ENCODE data around the gene KCNK3. TPM values are rescaled to one million over a fixed set of nuclear protein-coding genes. Genes with fewer than 3 reads are reported as not detected.
A peak's percentile ranks its signal among the peaks of the same experiment; 100 is the strongest.

KCNK3 gene
- total RNA-seq, 1 donor from 2014 or later: 4.1 TPM

DNA sequence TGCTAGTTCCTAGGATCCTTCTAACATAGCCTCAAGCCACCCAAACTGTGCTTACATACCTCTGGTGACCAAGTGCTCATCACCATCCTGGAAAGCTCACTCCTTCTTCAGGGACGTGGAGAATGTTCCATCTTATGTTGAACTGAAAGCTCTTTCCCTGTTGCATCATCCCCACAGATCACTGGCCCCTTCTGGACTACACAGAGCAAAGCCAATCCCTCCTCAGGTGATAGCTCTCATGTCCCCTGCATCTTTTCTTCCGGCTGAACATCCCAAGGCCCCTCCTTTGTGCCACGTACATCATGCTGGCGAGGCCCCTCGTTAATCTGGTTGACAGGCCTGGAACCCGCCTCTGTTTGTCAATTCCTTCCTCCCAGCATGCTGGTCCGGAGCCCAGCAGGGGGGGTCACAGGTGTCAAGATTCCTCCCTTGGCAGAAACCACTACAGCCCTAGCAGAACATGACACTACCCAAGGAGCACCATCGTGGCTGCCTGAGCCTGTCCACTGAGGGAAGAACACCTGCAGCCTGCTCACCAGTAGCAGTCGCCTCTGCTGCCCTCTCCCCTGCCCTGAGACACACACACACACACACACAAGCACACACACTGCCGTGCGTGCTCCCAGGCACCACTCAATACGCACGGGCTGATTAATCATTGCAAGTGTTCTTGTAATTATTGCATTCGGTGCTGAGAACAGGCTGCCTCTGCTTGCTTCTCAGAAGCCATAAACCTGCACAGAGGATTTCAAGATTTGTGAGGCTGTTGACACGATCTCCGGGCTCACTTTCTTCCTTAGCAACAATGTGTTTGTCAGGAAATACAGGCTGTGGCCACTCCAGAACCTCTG, 6.3 kb upstream of the KCNK3 start:
- DNase-seq (ENCODE audit: low spot score in 2 of 2): no peak
- FAIRE-seq: no peak

DNA sequence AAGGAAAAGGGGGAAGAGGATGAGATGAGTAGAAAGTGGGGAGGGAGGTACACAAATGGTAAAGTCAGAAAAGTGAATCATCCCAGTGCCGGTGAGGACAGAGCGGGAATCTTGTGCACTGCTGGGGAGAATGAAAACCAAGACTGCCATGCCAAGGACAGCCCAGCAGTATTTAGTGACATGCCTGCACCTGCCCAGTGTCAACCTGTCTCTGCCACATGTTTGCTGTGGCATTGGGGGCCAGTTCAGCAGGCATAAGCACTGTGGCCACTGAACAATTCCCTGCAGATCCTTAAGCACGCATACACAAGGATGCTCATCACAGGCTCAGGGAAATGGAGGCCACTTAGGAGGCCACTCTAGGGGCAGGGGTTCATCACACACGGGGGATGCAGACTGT, 5.2 kb upstream of the KCNK3 start:
- DNase-seq (ENCODE audit: low spot score in 2 of 2) (no peak), FAIRE-seq (no peak)

GRCh38 chr2:26687801-26688200, 4.7 kb upstream of the KCNK3 start:
- DNase-seq (ENCODE audit: low spot score in 2 of 2): no peak
- FAIRE-seq: no peak

DNA sequence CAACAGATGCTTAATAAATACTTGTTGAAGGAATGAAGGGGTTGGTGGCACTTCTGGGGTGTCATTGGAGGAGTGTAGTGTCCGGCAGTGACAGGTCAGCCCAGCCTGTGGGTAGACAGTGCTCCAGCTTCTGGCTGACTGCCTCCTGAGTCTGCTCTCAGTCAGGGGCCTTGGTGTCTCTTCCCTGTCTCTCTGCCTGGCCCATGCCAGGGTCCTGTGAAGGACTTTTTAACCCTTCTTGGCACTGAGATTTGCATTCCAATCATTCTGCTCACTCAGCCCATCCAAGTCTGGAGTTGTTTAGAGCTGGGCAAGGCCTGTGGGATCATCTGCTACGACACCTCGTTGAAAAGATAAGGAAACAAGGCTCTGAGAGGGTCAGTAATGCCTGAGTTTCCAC, 1.4 kb upstream of the KCNK3 start:
- FAIRE-seq: no peak

DNA sequence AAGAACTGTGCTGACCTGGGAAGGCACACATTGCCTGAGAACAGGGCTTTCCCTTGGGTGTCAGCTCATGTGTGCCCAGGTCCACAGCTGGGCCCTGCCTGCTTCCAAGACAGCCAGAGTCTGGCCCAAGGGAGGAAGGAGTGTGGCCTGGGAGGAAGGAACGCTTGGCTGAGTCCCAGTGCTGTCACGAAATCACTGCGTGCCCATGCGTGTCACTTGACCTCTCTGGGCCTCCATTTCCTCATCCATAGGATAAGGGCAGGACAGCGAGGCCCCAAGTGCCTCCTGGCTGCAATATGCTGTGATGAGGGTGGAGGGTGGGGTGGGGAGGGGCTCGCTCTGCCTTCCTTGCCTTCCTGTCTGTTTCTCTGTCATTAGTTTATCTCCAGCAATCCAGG, 642 bp upstream of the KCNK3 start:
- DNase-seq (ENCODE audit: low spot score in 2 of 2) (no peak), FAIRE-seq (no peak)

More for the DNA sequence above, 1.4 kb upstream of the KCNK3 start:
- no peak for DNase-seq (ENCODE audit: low spot score in 2 of 2)

GRCh38 chr2:26692897-26693849, 651 bp downstream of the KCNK3 start:
- FAIRE-seq (no peak), DNase-seq (ENCODE audit: low spot score in 2 of 2) (peak in 1 of 2 donors; percentile 38)

- FAIRE-seq: no peak
Measured at GRCh38 chr2:26694001-26694400, 1.5 kb downstream of the KCNK3 start.

GRCh38 chr2:26696351-26696816, 3.9 kb downstream of the KCNK3 start:
- no peak for FAIRE-seq
- DNase-seq (ENCODE audit: low spot score in 2 of 2): no peak

More at GRCh38 chr2:26694001-26694400, 1.5 kb downstream of the KCNK3 start:
- no peak for DNase-seq (ENCODE audit: low spot score in 2 of 2)

DNA sequence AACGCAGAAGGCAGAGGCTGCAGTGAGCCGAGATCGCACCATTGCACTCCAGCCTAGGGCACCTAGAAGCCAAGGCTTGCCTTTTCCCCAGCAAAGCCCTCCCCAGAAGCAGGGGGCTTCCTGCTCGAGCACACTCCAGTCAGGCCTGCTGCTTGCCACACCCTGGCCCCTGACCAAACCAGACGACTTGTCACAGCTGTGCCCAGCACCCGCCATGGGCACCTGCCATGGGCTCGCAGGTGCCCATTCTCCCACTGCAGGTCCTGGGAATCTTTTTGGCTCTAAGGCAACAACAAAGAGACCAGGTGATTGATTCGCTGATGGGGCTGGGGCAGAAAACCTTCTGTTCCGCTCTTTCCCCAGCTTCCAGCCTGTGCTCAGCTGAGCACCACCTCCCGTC, 4.9 kb downstream of the KCNK3 start:
- DNase-seq (ENCODE audit: low spot score in 2 of 2): no peak
- no peak for FAIRE-seq

DNA sequence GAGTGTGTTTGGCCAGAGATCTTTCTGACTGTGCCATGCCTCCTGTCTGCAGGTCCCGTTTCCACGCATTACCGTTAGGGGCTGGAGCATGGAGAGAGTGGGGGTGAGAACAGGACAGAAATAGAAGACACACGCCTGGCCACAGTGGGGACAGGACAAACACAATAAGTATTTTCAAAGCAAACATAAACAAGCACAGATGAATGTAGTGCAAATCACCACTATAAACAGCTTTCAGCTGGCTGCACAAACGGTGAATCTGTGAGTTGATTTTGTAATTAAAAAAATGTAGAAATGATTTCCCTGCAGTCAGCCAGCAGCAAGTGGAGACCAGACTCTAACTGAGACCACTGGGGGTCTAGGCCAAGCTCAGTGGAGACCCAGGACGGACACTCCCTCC, 6.8 kb downstream of the KCNK3 start:
- FAIRE-seq: no peak
- DNase-seq (ENCODE audit: low spot score in 2 of 2): no peak

DNA sequence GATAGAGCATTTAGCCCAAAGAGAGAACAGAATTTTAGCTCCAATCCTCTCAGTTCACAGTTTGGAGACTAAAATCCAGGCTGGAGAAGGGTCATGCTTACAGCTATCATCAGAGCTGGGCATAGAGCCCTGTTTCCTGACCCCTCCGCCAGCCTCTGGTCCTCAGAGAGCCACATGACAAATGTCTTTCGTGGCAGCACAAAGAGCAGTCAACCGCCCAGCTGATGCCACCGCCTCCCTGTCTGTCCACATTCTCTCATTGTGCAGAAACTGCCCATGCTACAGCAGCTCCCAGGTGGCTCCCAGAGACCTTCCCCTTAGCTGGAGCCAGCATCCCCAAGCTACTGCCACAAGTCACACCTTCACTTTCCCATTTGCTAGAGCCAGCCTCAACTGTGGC, 7.6 kb downstream of the KCNK3 start:
- FAIRE-seq (no peak), DNase-seq (ENCODE audit: low spot score in 2 of 2) (no peak)

- no peak for DNase-seq (ENCODE audit: low spot score in 2 of 2)
Measured at GRCh38 chr2:26701596-26701995, 9.1 kb downstream of the KCNK3 start.

DNA sequence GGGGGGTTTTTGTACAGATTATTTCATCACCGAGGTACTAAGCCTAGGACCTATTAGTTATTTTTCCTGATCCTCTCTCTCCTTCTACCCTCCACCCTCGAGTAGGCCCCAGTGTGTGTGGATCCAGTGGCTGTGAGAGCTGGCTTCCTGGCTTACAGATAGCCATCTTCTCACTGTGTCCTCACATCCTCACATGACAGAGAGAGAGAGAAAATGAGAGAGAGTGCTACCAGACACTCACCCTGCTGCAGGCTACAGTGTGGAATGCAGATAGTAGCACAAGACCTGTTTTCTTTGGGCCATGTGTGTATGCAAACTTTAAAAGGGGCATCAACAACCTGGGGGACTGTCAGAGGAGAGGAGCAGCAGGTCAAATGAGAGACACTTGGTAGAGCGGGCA, 9.5 kb downstream of the KCNK3 start:
- no peak for FAIRE-seq
- no peak for DNase-seq (ENCODE audit: low spot score in 2 of 2)

More at GRCh38 chr2:26701596-26701995, 9.1 kb downstream of the KCNK3 start:
- no peak for FAIRE-seq

DNA sequence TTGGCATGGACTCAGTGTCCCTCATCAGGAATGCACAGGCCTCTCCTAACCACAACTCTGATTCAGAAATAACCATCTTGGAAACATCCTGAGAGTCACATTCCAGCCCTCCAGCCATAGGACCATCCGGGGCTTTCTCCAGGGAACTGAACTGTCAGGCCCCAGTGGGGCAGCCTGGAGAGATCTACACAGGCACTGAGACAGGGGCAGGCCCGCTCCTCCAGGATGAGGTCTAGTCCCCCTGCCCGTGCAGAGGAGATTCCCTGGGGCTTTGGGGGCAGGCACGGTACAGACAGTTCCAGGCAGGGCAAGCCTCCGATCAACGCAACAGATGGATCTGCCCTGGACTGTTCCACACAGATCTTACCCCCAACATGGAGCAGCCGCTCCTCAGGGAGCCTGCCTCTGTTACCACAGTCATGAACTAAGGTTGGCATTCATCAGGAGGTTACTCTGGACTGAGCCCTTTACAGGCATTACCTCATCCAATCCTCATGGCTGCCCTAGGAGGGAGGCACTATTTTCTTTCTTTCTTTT, 12.0 kb downstream of the KCNK3 start:
- FAIRE-seq: no peak
- no peak for DNase-seq (ENCODE audit: low spot score in 2 of 2)

DNA sequence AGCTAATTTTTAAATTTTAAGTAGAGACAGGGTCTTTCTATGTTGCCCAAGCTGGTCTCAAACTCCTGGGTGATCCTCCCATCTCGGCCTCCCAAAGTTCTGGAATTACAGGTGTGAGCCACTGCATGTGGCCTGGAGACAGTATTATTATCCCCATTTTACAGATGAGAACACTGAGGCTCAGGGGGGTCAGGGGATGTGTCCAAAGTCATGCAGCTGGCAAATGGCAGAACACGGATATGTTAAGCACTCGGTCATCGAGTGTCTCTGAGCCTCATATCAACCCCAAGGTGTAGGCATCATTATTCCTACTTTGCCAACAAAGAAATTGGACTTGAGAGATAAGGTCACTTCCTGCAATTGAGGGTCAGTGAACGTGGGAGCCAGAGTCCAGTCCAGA, 12.6 kb downstream of the KCNK3 start:
- no peak for FAIRE-seq

GRCh38 chr2:26706093-26706492, 13.6 kb downstream of the KCNK3 start:
- DNase-seq (ENCODE audit: low spot score in 2 of 2) (no peak), FAIRE-seq (no peak)

More for the DNA sequence above, 12.6 kb downstream of the KCNK3 start:
- no peak for DNase-seq (ENCODE audit: low spot score in 2 of 2)

- FAIRE-seq: no peak
Measured at GRCh38 chr2:26706616-26707473, 14.3 kb downstream of the KCNK3 start.

GRCh38 chr2:26707747-26708146, 15.2 kb downstream of the KCNK3 start:
- FAIRE-seq: no peak
- DNase-seq (ENCODE audit: low spot score in 2 of 2): no peak

More at GRCh38 chr2:26706616-26707473, 14.3 kb downstream of the KCNK3 start:
- no peak for DNase-seq (ENCODE audit: low spot score in 2 of 2)

DNA sequence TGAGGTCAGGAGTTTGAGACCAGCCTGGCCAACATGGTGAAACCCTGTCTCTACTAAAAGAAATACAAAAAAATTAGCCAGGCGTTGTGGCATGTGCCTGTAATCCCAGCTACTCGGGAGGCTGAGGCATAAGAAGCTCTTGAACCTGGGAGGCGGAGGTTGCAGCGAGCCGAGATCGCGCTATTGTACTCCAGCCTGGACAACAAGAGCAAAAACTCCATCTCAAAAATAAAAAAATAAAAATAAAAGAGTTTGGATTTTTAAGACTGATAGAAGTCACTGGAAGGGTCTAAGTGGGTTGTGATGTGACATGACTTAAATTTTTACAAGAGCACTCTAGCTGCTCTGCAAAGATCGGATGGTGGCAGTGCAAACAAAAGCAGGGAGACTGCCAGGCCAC, 15.9 kb downstream of the KCNK3 start:
- no peak for FAIRE-seq
- no peak for DNase-seq (ENCODE audit: low spot score in 2 of 2)

Data from frontal cortex (tissue), 4 donors.